DND-41 (cell line): ENCODE results near the gene RNGTT.
A peak's percentile ranks its signal among the peaks of the same experiment; 100 is the strongest.

Experiments used
- ATAC-seq: fragments of 200-7000 bp; cut with Tn5 transposase; 3 replicates; pipeline ENCODE4 v1.9.1; 2021; ENCODE audit warnings: low read depth; ENCODE audit not compliant: insufficient read depth
- DNase-seq: peaks from one replicate; pipeline ENCODE4 v3.0.0-alpha.2; 2020
- H2AFZ ChIP-seq: 2 replicates; pipeline ENCODE4 v1.6.0; 2012; ENCODE audit warnings: low read depth, low read length
- H3K27ac ChIP-seq: 2 replicates; pipeline ENCODE4 v1.5.1; 2012; ENCODE audit warnings: low read length, inconsistent platforms
- H3K27me3 ChIP-seq: fragments of 200-600 bp; sonication (generic); 2 replicates; pipeline ENCODE4 v1.6.0; 2012; ENCODE audit warnings: low read length, mild to moderate bottlenecking, inconsistent platforms; ENCODE audit not compliant: insufficient read depth, poor library complexity
- H3K36me3 ChIP-seq: 2 replicates; pipeline ENCODE4 v1.5.1; 2012; ENCODE audit warnings: low read length, inconsistent platforms; ENCODE audit not compliant: insufficient read depth
- H3K4me1 ChIP-seq: 2 replicates; pipeline ENCODE4 v1.5.1; 2012; ENCODE audit warnings: mild to moderate bottlenecking, low read length; ENCODE audit not compliant: insufficient read depth
- H3K4me2 ChIP-seq: 2 replicates; pipeline ENCODE4 v1.6.0; 2012; ENCODE audit warnings: mild to moderate bottlenecking, moderate library complexity, low read length, inconsistent platforms; ENCODE audit not compliant: insufficient read depth
- H3K4me3 ChIP-seq, 2 experiments: fragments of 200-600 bp in 1 of 2; shearing (Covaris generic) in 1 of 2; 2 replicates each; pipeline ENCODE4 v1.5.1; 2012 to 2016; ENCODE audit warnings: inconsistent platforms in 2 of 2, low read length in 2 of 2, mild to moderate bottlenecking in 2 of 2, low read depth in 1 of 2, moderate library complexity in 1 of 2
- H3K79me2 ChIP-seq: 2 replicates; pipeline ENCODE4 v1.6.0; 2012; ENCODE audit warnings: low read length, inconsistent platforms; ENCODE audit not compliant: insufficient read depth
- H3K9ac ChIP-seq: 2 replicates; pipeline ENCODE4 v1.6.0; 2012; ENCODE audit warnings: low read depth, mild to moderate bottlenecking, inconsistent platforms, low read length, moderate library complexity
- H3K9me3 ChIP-seq: 2 replicates; pipeline ENCODE4 v1.5.1; 2012; ENCODE audit warnings: low read length, moderate library complexity, mild to moderate bottlenecking, inconsistent platforms; ENCODE audit not compliant: insufficient read depth, severe bottlenecking
- H4K20me1 ChIP-seq: 2 replicates; pipeline ENCODE4 v1.6.0; 2012; ENCODE audit warnings: low read length; ENCODE audit not compliant: insufficient read depth
- CTCF ChIP-seq: IDR thresholded peaks from 2 replicates; pipeline ENCODE4 v1.5.1; 2012; ENCODE audit warnings: borderline replicate concordance, low read length, moderate library complexity, mild to moderate bottlenecking; ENCODE audit not compliant: poor library complexity, severe bottlenecking; ENCODE audit errors: extremely low read depth
- EZH2 ChIP-seq: IDR thresholded peaks from 3 replicates; pipeline ENCODE4 v1.6.1; 2012; ENCODE audit warnings: borderline replicate concordance, low read depth, mild to moderate bottlenecking, moderate library complexity, low read length, inconsistent platforms; ENCODE audit not compliant: severe bottlenecking

RNGTT gene

GRCh38 chr6:88919032-88919431, 44.4 kb downstream of the RNGTT start:
- Histone ChIP-seq H3K36me3 (peaks cover 23% of the 10 kb centered on the region; the same call in 1 of the 2 replicates), H3K9ac (no peak overlapping the region), H3K27ac (no peak overlapping the region), H3K27me3 (no peaks in the 10 kb centered on the region), H3K4me2 (no peak overlapping the region), H3K79me2 (peaks cover 5% of the 10 kb centered on the region), H4K20me1 (no peaks in the 10 kb centered on the region), H3K4me1 (peaks cover 3% of the 10 kb centered on the region; the same call in 1 of the 2 replicates), H3K9me3 (no peaks in the 10 kb centered on the region), H2AFZ (no peak overlapping the region), H3K4me3 (no peak overlapping the region)
- no peak for TF ChIP-seq EZH2
- peak; percentile 33 for TF ChIP-seq CTCF
- DNase-seq (no peak), ATAC-seq (no peak)

- Histone ChIP-seq H3K9me3 (no peaks in the 10 kb centered on the region), H3K4me1 (peaks cover 3% of the 10 kb centered on the region; the same call in 1 of the 2 replicates), H3K4me2 (no peak overlapping the region), H3K27me3 (no peaks in the 10 kb centered on the region), H3K4me3 (no peak overlapping the region), H4K20me1 (no peaks in the 10 kb centered on the region), H2AFZ (no peak overlapping the region), H3K79me2 (peaks cover 26% of the 10 kb centered on the region), H3K36me3 (peaks cover 9% of the 10 kb centered on the region; the same call in 1 of the 2 replicates), H3K9ac (no peak overlapping the region), H3K27ac (no peak overlapping the region)
- DNase-seq, result no peak
- peak; percentile 70 for ATAC-seq
- no peak for TF ChIP-seq EZH2
Measured at GRCh38 chr6:88916615-88917208, 46.7 kb downstream of the RNGTT start.

GRCh38 chr6:88914895-88915598, 48.4 kb downstream of the RNGTT start:
- Histone ChIP-seq H3K4me1 (peaks cover 3% of the 10 kb centered on the region; the same call in 1 of the 2 replicates), H3K36me3 (peaks cover 9% of the 10 kb centered on the region; the same call in 1 of the 2 replicates), H3K79me2 (peaks cover 42% of the 10 kb centered on the region), H4K20me1 (no peaks in the 10 kb centered on the region), H2AFZ (no peak overlapping the region), H3K27ac (no peak overlapping the region), H3K9me3 (no peaks in the 10 kb centered on the region), H3K4me3 (no peak overlapping the region), H3K9ac (no peak overlapping the region), H3K4me2 (no peak overlapping the region), H3K27me3 (no peaks in the 10 kb centered on the region)
- DNase-seq (no peak), ATAC-seq (no peak)
- TF ChIP-seq CTCF (no peak), EZH2 (no peak)

- no peak for DNase-seq
- no peaks in the 10 kb centered on the region for H3K27me3 ChIP-seq
- H3K4me3 ChIP-seq, result no peak overlapping the region
- peaks cover 3% of the 10 kb centered on the region; the same call in 1 of the 2 replicates for H3K4me1 ChIP-seq
- H3K9ac ChIP-seq, result no peak overlapping the region
- no peak overlapping the region for H2AFZ ChIP-seq
- ATAC-seq, result no peak
- H3K27ac ChIP-seq, result no peak overlapping the region
- no peak overlapping the region for H3K4me2 ChIP-seq
- H3K79me2 ChIP-seq, result peaks cover 51% of the 10 kb centered on the region
- peaks cover 4% of the 10 kb centered on the region; the same call in 1 of the 2 replicates for H4K20me1 ChIP-seq
- H3K9me3 ChIP-seq, result no peaks in the 10 kb centered on the region
- TF ChIP-seq CTCF, result no peak
- TF ChIP-seq EZH2, result no peak
- H3K36me3 ChIP-seq, result peaks cover 9% of the 10 kb centered on the region; the same call in 1 of the 2 replicates
Measured at GRCh38 chr6:88914180-88914579, 49.2 kb downstream of the RNGTT start.
